Right ventricle myocardium inferior (tissue), 1 donor: ENCODE results near the gene PLEKHG1. TPM values are rescaled to one million over a fixed set of nuclear protein-coding genes. Genes with fewer than 3 reads are reported as not detected.

ENCODE experiments used
- ATAC-seq: fragments of 200-7000 bp; cut with Tn5 transposase; one replicate; pipeline ENCODE4 v1.9.1; 2020; ENCODE audit warnings: mild to moderate bottlenecking, moderate library complexity
- DNase-seq: peaks from one replicate; pipeline ENCODE4 v3.0.0; 2021; ENCODE audit errors: missing footprints
- intact Hi-C: fragments of 100-400 bp; cut with DNase I; formaldehyde crosslinking; loops from one replicate; pipeline ENCODE4 v1.11.0; 2022
- total RNA-seq: library from RNA; stranded (reverse); fragmentation: NEBNext Ultra II Directional; extraction: Animal tissue kit (Norgen Biotek cat#: 25700); gene quantifications from one replicate; pipeline ENCODE4 v1.2.1, GENCODE V29; 2021
- donor health status: DM: no; HTN: yes; CAD: no; lungs with severe emphysema.

PLEKHG1 gene
- total RNA-seq, 1 donor from 2014 or later = 10.2 TPM

DNA sequence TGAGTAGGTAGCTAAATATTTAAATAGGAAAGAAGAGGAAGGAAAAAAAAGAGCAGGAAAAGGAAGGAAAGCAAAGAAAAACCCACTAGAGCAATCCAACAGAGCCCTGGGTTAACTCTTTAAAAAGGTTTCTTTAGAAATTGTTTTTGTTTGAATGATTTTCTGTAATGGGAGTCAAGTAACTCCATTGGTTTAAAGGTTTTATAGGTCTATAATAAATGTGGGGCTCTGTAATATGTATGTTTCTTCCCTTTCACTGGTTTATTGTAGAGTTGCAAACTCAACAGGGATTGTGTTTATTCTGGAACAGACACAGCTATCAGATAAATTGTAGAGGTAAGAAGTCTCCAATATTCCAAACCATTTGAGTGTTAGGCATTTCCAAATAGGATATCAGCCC lies 10.9 kb downstream of the PLEKHG1 start:
- ATAC-seq = no peak
- intact Hi-C loops = no loop called here
- DNase-seq = no peak

DNA sequence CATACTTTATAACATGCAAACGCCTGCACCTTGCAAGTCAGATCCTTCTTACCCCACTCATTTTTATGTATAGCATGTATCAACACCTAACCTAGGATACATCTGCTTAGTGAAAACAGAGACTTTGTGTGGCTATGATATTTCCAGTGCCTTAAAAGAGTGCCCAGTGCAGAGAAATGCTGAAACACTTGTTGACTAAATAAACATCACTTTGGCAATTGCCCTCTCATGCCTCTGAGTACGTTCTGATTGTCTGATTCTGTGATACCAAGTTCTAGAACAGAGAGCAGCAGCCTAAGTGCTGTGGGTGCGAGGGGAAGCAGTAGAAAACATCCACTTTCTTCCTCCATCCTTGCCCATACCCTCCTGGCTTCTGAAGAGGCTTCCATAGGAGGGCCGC lies 13.6 kb downstream of the PLEKHG1 start:
- intact Hi-C loops = no loop called here
- no peak for DNase-seq
- no peak for ATAC-seq

DNA sequence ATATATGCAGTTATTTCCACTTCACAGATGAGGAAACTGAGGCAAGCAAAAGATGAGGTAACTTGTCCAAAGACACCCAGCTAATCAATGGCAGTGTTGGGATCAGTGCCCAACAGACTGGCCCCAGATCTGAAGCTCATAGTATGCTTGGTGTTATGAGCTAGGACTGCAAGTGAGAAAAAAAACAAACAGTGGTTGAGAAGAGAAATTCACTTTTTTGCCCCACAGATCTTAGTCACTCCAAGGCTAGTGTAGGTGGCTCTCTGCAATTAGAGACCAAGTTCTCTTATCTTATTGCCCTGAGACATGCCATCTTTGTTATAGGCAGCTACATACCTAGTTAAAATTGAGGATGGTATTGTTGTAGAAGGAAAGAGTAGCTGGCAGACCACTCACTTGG lies 16.3 kb downstream of the PLEKHG1 start:
- DNase-seq = no peak
- no peak for ATAC-seq
- intact Hi-C loops = no loop called here

DNA sequence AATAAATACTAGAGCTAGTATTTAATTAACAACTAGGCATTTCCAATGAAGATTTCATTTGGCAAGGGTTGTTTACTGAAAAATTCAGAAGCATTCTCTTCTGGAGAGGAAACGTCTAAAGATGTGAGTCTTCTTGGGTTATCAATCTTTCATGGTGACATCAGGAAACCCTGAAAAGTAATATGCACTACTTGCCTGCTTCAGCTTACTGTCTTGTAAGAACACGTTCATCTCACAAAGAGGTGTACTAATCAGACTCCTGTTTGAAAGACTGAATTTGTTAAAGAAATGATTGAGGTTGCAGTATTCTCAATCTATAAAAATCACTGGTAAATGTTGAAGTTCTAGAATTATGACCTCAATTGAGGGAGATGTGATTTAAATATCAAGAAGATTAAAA lies 16.9 kb downstream of the PLEKHG1 start:
- DNase-seq (no peak), ATAC-seq (no peak)
- intact Hi-C loops = no loop called here

DNA sequence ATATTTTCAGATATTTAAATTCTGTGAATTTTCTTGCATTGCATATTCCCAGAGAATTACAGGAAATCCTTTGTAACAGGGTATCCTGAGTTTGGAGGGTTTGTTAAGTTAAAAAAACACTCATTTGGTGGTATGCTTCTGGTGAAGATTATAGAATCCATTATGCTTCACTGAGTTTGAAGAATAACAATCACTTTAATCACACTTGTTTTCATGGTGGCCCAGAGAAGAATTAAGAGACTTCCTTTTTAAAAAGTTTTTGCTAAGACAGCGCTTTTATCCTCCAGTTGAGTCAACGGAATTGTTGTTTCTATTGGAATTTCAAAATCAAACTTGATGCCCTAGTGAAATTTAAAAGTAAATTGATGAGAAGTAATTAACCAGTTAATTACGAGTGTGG lies 17.4 kb downstream of the PLEKHG1 start:
- ATAC-seq (no peak), DNase-seq (no peak)
- intact Hi-C loops = no loop called here

DNA sequence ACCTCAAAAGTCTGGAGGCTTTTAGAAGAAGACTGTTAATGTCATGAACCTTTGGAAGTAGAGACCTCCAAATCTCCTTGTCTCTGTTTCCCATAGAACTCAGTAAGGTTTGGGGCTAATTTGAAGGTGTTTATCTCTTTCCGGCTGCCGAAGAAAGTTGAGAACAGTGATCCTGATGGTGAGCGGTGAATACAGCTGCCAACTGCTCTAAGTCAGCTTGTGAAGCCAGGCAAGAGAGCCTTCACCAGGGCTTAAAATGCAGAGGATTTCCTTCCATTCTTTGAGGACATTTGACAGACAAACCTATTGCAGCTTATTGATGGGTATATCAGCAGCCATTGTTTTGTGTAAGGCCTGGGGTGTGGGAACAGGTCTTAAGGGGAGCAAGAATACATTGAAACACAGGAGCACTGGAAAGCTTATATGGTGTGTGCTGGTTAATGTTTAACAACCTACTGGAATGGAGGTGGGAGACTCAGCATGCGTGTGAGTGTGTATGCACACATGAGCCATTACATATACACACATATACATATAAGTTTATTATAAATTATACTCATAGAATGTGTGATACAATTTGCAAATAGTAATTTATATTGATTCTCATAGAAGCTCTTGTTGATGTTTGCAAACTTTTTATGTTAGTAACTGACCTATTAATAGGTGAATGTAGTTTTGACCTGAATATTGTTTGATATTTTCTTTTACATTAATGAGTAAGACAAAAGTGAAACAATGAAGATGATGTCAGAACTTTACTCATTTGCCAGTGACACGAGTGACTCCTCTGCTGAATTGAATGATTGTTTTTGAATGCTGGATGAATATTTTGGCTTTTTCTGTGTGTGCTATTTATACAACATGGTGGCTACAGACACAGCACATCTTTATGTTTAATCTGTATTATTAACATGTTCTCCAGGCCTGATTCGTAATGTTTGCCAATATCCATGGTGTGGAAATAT lies 18.1 kb downstream of the PLEKHG1 start:
- intact Hi-C loops = no loop called here
- DNase-seq (no peak), ATAC-seq (no peak)

DNA sequence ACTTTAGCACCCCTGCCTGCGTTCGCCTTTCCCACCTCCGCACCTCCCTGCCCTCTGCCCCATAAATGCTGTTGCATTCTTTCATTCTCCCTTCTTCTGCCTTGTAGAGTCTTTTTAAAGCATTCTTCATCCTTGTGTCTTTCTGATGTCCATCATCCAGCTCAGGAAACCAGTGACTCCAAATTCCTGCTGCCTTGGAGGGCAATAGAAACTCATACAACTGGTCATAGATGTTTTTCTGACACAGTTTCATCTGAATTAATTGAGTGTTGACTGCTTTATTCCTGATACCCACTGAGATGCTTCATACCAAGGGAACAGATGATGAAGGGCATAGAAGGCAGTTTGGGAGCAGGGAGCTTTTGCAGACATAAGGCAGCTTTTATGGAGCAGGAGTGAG lies 19.6 kb downstream of the PLEKHG1 start:
- intact Hi-C loops = no loop called here
- DNase-seq (no peak), ATAC-seq (no peak)

DNA sequence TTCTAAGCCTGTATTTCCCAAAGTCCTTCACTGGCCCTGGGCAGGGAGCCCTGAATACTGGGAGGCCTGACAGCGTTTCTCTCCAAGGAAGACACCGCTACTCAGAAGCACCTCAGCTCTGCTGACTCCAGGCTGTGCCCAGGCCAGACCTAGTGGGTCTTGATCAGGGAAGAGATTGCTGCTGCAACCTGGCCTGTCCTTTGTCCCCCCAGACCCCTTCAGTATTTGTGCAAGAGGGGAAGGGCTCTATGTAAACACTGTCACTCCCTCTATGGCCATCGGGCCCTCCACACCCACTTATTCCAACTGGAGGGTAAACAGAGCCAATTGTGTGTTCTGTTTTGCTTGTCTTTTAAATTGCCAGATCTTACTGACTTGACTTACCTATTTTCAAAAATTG lies 20.6 kb downstream of the PLEKHG1 start:
- no peak for ATAC-seq
- no peak for DNase-seq
- intact Hi-C loops = loop anchor here (5.0 kb wide), 1 partner anchor 47 kb away; no protein-coding TSS in a partner anchor

DNA sequence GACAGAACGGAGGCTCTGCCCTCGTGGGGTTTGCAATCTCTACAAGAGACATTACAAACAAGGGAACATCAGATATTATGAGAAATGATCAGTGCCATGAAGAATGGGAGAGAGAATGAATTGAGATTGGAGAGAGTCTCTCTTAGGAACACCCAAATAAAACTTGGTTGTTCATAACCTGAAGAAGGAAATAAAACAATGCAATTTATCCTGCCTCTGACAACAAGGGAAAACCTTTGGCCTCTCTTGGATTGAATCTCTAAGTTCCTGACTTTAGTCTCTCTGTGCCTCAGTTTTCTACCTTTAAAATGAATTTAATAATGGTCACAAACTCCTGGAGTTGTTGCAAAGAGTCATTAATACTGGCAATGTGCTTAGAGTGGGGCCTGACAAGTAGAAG lies 21.1 kb downstream of the PLEKHG1 start:
- intact Hi-C loops = loop anchor here (5.0 kb wide), 1 partner anchor 47 kb away; no protein-coding TSS in a partner anchor
- ATAC-seq (no peak), DNase-seq (no peak)

DNA sequence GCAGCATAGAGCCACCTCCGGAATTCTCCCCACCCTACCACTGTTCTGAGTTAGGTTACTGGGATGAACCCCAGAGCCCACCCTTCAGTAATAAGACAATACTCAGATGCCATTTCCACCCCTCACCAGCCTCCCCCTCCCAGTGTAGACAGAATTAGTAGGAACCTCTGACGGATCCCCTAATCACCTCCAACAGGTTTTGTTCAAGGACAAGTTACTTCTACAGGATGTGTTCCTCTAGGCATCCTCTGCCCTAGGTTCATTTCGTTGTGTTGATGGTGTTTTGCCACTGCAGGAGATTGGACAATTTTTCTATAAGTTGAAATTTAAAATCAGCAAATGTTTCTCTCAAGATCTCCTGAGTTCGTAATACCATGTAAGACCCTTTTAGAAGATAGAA lies 22.8 kb downstream of the PLEKHG1 start:
- ATAC-seq = no peak
- DNase-seq = no peak
- intact Hi-C loops = loop anchor here (5.0 kb wide), 1 partner anchor 45 kb away; no protein-coding TSS in a partner anchor

DNA sequence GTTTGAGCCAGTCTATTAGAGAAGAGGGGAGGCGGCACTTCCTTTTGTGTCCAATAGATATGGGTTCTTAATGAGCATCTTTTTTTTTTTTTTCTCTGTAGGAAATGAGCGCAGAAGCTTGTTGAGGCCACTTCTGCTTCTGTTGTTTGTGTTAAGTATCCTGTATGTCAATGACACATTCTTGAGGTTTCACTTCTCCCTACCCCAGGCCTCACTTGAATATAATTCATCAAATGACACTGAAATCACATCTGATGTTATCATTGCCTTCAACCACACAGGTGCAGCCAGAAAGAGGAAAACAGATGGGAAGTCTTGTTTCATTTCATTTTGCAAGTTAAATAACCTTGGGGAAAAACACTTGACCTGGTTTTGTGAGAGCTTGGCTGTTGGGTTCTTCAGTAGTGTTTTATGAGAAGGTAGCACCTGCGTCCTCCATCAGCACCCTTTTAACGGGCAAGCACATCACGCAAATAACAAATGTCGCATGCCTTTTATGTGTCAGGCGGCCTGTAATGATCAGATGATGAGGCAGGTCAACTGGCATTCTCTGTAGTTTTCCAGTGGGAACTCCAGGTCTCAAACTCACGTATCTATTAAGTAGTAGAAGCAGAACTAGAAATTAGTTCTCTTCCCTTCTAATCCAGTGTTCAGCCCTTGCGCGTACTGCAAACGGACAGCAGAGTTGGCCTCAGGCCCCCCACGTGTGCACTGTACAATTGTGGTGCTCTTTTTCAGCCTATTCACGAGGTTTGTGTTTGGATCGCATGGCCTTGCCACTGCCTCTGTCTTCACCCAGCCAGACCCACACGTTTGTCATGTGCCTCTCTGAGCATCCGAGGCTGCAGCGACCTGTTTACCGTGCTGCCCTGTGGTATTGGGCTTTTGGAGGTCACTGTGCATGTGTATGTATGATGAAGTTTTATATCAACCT lies 23.5 kb downstream of the PLEKHG1 start:
- intact Hi-C loops = loop anchor here (5.0 kb wide), 1 partner anchor 44 kb away; no protein-coding TSS in a partner anchor
- no peak for DNase-seq
- peak; percentile 30 for ATAC-seq

DNA sequence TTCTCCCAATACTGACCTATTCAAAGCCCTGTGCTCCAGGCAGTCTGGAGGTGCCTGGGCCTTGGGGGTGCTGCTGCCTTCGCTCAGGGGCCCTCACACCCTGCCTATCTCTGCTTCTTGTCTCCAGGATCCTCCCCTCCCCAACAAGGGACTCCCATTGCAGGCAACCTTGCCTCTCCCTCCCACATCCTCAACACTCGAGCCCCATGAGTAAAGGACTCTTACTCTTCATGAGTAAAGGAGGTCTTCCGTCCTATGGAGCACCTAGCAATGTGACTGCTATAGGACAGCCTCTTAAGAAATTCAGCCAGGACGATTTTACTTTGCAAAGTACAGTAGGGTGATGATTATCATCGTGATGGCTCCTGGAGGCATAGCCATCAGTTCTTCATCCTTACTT lies 24.5 kb downstream of the PLEKHG1 start:
- no peak for ATAC-seq
- no peak for DNase-seq
- intact Hi-C loops = loop anchor here (5.0 kb wide), 1 partner anchor 43 kb away; no protein-coding TSS in a partner anchor

DNA sequence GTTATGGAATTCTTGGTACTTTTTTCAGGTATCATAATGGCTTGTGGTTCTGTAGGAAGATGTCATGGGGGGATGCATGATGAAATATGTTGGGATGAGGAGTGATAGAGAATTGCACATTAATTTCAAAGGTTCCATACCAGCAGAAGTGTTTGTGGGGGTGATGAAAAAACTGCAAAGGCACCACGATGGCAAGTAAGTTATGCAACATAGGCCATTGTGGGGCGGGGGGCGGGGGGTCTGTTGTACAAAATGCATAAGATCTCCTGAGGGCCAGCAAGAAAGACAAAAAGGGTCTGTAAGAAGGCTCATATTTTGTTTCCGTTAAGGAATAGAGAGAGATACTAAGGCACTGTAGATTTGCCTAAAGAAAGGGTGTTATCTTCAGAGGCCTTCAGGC lies 26.2 kb downstream of the PLEKHG1 start:
- intact Hi-C loops = no loop called here
- DNase-seq = no peak
- ATAC-seq = no peak

DNA sequence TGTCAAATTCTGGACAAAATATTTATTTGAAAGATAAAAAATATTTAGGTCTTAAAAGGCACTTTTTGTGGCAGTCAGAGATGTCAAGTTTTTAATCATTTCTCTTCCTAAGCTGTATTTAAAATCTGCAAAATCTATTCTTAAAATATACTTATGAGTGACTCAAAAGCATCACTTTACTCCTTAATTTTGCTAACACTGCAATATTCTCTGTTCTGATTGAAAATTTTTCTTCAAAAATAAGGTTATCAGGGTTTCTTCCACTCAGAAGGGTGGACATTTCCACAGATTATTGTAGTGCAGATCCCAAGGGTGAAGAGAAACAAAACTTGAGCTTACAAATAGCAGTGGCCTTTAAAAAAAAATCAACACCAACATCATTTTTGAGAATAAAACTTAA lies 27.5 kb downstream of the PLEKHG1 start:
- intact Hi-C loops = no loop called here
- no peak for ATAC-seq
- DNase-seq = no peak

DNA sequence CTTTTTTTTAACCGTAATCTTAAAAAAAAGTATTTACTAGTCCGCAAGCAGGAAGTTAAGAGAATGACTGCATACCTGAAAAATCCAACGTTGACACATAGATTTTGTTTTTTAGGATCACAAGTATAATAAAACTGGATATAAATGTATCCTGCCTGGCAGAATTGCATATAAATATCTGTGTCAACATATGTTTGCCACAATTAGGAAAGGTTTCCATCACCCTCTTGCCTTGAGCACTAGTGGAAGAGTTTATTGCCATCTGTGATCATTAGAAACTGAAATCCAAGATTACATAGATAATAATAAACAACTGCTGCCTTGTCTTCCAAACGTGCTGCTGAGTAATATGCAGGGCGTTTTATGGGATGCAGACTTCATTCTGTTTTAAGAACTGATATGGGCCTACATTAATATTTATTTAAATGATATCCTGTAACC lies 27.9 kb downstream of the PLEKHG1 start:
- intact Hi-C loops = no loop called here
- no peak for DNase-seq
- peak; percentile 20 for ATAC-seq

DNA sequence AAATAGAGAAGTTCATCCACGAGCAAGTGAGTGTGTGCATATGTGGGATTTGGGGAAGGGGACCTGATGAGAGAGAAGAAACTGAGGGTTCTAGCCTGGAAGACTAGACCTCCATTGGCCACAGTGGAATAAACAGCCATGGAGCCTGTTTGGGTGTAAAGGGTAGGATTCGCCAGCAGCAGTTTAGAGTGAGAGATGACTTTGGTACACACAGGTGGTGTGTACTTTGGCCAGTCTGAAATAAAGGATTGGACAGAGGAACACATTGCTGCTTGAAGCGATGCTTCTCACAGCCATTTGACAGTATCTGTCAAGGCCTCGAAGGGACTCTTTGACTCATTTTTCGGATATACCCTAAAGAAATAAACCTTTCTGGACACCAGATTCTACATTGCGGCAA lies 29.2 kb downstream of the PLEKHG1 start:
- ATAC-seq (no peak), DNase-seq (no peak)
- intact Hi-C loops = no loop called here

DNA sequence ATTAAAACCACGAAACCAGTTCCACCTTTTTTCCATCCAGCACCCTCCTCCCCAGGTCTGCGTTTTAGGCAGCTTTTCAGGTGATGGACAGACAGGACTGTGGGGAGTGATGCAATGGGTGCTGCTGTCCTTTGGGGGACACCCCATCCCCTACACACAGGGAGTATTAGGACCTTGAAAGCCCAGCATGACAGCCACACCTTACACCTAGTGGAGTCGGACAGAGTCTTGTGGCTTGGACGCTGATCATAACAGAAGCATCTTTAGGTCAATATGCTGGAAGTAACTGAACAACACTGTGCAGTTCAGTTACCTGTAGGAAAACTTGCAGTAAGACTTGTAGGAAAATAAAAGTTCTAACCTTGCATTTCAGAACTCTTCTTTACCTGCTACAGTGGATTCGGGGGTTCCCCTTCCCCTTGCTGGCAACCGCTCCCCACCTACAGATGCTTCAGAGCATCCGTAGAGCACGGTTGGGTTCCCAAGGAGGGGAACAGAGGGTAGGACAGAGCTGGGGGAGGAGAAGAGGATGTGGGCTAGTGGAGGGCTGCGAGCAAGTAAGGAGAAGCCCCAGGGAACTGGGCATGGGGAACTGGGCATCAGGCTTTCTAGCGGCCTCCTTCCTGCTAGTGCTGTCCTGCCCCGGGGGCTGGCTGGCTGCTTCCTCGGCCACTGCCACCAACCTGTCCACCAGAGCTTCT lies 31.7 kb downstream of the PLEKHG1 start:
- no peak for ATAC-seq
- intact Hi-C loops = no loop called here
- no peak for DNase-seq

DNA sequence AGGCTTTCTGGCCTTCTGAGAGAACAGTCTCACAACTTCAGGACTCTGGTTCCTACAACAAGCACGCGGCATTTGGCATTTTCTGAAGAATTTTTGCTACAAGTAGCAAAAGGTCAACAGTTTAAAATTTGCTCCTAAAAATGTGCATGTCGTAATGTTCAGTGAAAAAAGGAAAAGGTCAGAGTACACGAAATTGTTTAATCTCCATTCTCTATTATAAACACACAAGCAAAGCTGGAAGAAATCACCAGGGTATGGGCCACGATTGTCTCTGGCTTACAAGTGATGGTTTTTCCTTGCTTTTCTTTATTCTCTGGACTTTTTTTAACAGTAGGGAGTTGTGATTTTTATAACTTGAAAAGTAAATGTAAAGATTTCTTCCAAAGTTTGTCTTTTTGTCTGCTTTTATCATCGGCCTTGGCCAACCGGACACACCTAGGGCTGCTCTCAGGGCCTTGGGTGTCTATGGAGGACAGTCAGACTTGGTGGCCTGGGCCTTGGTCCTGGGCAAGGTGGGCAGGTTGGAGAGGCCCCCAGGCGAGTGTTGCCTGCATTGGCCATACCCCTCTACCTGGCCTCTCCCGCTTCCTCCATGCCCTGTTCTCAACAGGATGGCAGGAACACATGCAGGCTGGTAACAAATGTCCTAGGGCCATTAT lies 32.4 kb downstream of the PLEKHG1 start:
- DNase-seq (no peak), ATAC-seq (no peak)
- intact Hi-C loops = no loop called here
